NCI-H2029 treated with DMSO at 0.1 percent for 48 hours (cell line): ENCODE data around the gene LCORL.
"Not testable (repeated sequence)": the region's sequence is repeated elsewhere in the genome, so short reads cannot be mapped to it uniquely, and the experiment has no call there.

Source experiments
- DNase-seq: peaks from one replicate; lab custom pipeline; 2025; lab: John Stamatoyannopoulos, UW

Gene LCORL

GRCh38 chr4:17851959-17852358 is 169.6 kb downstream of the LCORL start:
- DNase-seq: no peak

DNA sequence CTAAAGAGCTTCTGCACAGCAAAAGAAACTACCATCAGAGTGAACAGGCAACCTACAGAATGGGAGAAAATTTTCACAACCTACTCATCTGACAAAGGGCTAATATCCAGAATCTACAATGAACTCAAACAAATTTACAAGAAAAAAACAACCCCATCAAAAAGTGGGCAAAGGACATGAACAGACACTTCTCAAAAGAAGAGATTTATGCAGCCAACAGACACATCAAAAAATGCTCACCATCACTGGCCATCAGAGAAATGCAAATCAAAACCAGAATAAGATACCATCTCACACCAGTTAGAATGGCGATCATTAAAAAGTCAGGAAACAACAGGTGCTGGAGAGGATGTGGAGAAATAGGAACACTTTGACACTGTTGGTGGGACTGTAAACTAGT is 171.3 kb downstream of the LCORL start:
- DNase-seq: not testable (repeated sequence)

DNA sequence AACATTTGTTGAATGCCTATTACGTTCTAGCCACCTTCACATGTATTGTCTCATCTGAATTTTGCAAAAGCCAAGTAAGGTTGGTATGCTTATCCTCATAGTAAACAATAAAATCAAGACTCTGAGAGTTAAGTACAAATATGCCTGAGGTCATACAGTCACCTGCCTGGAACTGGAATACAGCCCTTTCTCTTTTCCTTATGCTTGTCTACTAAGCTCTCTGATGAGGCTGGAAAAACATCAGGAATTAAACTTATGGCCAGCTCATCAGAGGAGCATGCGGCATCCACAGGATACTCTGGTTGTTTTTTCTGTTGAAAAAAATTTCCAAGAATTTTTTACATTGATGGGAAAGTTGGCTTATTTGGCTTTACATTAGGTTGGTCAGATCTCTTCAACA is 175.3 kb downstream of the LCORL start:
- DNase-seq: no peak

GRCh38 chr4:17823871-17824669 is 197.5 kb downstream of the LCORL start:
- DNase-seq: no peak

- no peak for DNase-seq
These were observed 204.5 kb downstream of the LCORL start for GRCh38 chr4:17817027-17817426.

DNA sequence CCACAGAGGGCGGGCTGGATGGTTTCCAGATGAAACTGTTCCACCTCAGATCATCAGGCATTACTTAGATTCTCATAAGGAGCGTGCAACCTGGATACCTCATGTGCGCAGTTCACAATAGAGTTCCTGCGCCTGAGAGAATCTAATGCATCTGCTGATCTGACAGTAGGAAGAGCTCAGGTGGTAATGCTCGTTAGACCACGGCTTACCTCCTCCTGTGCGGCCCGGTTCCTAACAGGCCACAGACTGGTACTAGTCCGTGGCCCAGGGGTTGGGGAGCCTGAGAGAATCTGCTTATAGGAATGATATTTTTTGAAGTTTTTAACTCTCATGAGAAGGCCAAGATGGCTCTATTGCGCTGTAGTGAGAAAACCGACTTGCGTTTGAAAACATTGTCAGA is 205.4 kb downstream of the LCORL start:
- no peak for DNase-seq

DNA sequence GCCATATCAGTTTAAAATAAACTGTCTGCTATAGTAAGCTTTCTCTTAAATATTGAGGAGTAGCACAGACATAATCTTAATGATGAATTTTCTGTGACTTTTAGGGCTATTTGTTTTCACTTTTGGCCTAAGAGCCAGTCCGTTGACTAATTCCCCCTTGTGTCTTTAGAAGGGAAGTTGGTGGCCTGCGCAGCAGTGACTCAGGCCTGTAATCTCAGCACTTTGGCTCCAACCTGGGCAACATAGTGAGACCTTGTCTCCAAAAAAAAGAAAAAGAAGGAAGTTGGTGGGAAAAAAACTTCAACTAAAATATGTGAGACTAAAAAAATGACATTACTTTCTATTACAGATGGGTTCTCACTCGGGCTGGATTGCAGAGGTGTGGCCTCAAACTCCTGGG is 207.4 kb downstream of the LCORL start:
- DNase-seq: no peak

- DNase-seq: no peak
These were observed 208.8 kb downstream of the LCORL start for GRCh38 chr4:17812801-17813200.

- no peak for DNase-seq
These were observed 209.4 kb downstream of the LCORL start for GRCh38 chr4:17812125-17812524.

DNA sequence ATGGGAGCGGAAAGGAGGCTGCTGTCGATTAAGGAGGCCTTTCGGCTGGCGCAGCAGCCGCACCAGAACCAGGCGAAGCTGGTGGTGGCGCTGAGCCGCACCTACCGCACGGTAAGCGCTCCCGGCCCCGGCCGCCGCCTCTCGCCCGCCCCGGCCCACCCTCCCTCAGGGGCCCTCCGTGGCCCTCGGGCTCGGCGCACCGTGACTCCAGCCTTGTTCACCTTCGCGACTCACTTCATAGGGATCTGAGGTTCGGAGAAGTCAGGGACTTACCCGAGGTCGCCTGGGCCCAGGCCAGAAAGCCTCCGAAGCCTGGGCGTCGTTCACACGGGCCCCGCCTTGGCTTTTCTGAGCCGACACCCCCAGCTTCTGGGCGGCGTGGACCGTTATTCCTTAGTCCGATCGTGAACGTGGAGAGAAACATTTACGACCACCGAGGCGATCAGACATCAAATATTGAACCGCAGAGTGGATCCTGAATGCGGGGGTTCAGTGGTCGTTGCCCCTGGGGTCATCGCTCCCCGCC is 210.4 kb downstream of the LCORL start:
- DNase-seq: no peak

- DNase-seq: peak; percentile 95
These were observed 211.1 kb downstream of the LCORL start, which contains the start of the genes DCAF16 and NCAPG for GRCh38 chr4:17810260-17811077. TSS of gene DCAF16 (minus strand) at chr4:17810757. CDS start at chr4:17804141, 6,616 bp downstream. TSS of gene NCAPG (plus strand) at chr4:17810979. CDS start at chr4:17811078, 99 bp downstream.

DNA sequence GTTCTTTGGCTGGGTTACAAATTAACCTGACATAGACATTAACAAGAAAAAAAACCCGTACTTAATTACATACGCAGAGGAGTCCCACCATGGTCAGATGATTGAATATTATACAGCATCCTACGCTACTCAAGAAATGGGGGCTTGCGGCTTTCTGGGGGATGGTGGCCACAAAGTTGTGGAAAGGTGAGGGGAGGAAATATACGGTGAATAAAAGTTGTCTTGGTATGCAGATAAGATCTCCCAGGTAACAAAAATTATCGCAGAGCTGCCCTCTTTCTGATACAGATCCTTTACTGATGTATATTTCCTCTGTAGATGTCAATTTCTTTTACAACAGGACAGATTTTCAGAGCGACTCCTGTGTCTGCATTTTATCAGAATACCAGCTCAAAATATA is 211.9 kb downstream of the LCORL start:
- no peak for DNase-seq

DNA sequence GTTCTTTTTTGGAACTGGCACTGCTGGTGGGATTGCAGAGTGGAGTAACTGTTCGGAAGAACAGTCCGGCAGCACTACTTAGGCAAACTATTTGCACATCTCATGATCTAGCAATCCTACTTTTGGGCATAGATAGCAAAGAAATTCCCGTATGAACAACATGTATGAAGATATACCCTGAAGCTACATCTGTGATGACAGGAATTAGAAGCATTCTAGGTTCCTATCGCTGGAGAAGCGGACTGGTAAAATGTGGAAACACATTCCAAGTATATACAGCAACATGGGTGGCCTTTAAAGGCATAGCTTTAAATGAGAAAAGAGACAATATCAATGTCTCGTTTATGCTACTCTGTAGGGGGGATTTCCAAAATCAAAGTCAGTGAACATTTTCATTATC is 214.1 kb downstream of the LCORL start:
- no peak for DNase-seq

DNA sequence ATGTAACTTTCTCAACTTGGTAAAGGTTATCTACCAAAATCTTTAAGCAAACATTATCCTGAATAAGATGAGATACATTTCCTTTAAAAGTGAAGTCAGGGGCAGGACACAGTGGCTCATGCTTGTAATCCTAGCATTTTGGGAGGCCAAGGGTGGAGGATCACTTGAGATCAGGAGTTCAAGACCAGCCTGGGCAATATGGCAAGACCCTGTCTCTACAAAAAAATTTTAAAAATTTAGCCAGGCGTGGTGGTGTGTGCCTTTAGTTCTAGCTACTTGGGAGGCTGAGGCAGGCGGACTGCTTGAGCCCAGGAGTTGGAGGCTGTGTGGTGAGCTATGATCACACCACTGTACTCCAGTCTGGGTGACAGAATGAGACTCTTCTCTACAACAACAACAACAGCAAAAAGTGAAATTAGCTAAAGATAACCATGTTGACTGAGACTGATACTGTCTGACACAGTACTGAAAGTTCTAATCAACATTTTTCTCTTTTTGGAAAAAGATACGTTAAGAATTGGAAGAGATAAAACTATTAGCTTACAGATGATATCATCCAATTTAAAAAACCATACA is 215.9 kb downstream of the LCORL start:
- DNase-seq: no peak

- DNase-seq: no peak
These were observed 223.7 kb downstream of the LCORL start for GRCh38 chr4:17797808-17798207.

GRCh38 chr4:17794730-17795129 is 226.8 kb downstream of the LCORL start:
- DNase-seq: no peak
